DOHH2 (cell line): ENCODE results near the gene UBE2G1.

ENCODE experiments used
- H3F3A ChIP-seq: fragments of 200-600 bp; sonication (generic), shearing (Covaris generic); 2 replicates; pipeline ENCODE4 v1.6.0; 2016; ENCODE audit warnings: antibody characterized with exemption, mild to moderate bottlenecking; ENCODE audit not compliant: control insufficient read depth, insufficient read depth
- H3K27ac ChIP-seq: fragments of 200-600 bp; sonication (generic); 2 replicates; pipeline ENCODE4 v1.5.1; 2014; ENCODE audit warnings: low read depth, mild to moderate bottlenecking, low read length, moderate library complexity
- H3K27me3 ChIP-seq: fragments of 200-600 bp; sonication (generic); 2 replicates; pipeline ENCODE4 v1.6.1; 2014; ENCODE audit warnings: mild to moderate bottlenecking, low read length, mixed read lengths; ENCODE audit not compliant: control insufficient read depth
- H3K36me3 ChIP-seq: fragments of 200-600 bp; sonication (generic); 2 replicates; pipeline ENCODE4 v1.6.1; 2014; ENCODE audit warnings: mild to moderate bottlenecking, low read length, moderate library complexity, mixed read lengths; ENCODE audit not compliant: control insufficient read depth
- H3K4me1 ChIP-seq: fragments of 200-600 bp; sonication (generic); 2 replicates; pipeline ENCODE4 v1.6.1; 2014; ENCODE audit warnings: mild to moderate bottlenecking, low read length, mixed read lengths; ENCODE audit not compliant: control insufficient read depth
- H3K4me2 ChIP-seq: fragments of 200-600 bp; sonication (generic); 2 replicates; pipeline ENCODE4 v1.6.0; 2014; ENCODE audit warnings: mild to moderate bottlenecking, low read length, moderate library complexity
- H3K4me3 ChIP-seq: fragments of 200-600 bp; sonication (generic); 2 replicates; pipeline ENCODE4 v1.5.1; 2014; ENCODE audit warnings: mild to moderate bottlenecking, low read length, mixed read lengths
- H3K79me2 ChIP-seq: fragments of 200-600 bp; sonication (generic); 2 replicates; pipeline ENCODE4 v1.6.1; 2014; ENCODE audit warnings: mild to moderate bottlenecking, low read length, mixed read lengths; ENCODE audit not compliant: control insufficient read depth
- H3K9me2 ChIP-seq: fragments of 200-600 bp; sonication (generic); replicated peaks from 2 replicates; pipeline ENCODE4 v1.6.1; 2014; ENCODE audit warnings: mild to moderate bottlenecking, low read length, mixed read lengths; ENCODE audit not compliant: control insufficient read depth
- H3K9me3 ChIP-seq: fragments of 200-600 bp; sonication (generic); 2 replicates; pipeline ENCODE4 v1.6.1; 2014; ENCODE audit warnings: antibody characterized with exemption, low read length, mixed read lengths; ENCODE audit not compliant: control insufficient read depth, insufficient read depth
- H4K20me1 ChIP-seq: fragments of 200-600 bp; sonication (generic); 2 replicates; pipeline ENCODE4 v1.6.0; 2014; ENCODE audit warnings: low read depth, mild to moderate bottlenecking, antibody characterized with exemption, low read length, moderate library complexity; ENCODE audit not compliant: control insufficient read depth, insufficient read depth
- CTCF ChIP-seq: fragments of 200-600 bp; sonication (generic); IDR thresholded peaks from one replicate; pipeline ENCODE4 v1.5.1; 2014; ENCODE audit warnings: antibody characterized with exemption, mild to moderate bottlenecking, low read depth, low read length; ENCODE audit not compliant: poor library complexity, severe bottlenecking
- EZH2phosphoT487 ChIP-seq: fragments of 200-600 bp; sonication (generic); IDR thresholded peaks from 2 replicates; pipeline ENCODE4 v1.6.1; 2017; ENCODE audit warnings: borderline replicate concordance, mild to moderate bottlenecking, antibody characterized with exemption, low read length, moderate library complexity, mixed read lengths

UBE2G1 gene

GRCh38 chr17:4276514-4276913, 90.0 kb downstream of the UBE2G1 start:
- Histone ChIP-seq H3K9me2 (no peaks in the 10 kb centered on the region), H3F3A (peaks cover 38% of the 10 kb centered on the region), H3K4me1 (no peaks in the 10 kb centered on the region), H4K20me1 (peaks cover 18% of the 10 kb centered on the region; the same call in 1 of the 2 replicates), H3K4me3 (no peak overlapping the region), H3K27ac (no peak overlapping the region), H3K79me2 (peaks cover 76% of the 10 kb centered on the region), H3K9me3 (no peaks in the 10 kb centered on the region), H3K27me3 (no peaks in the 10 kb centered on the region), H3K36me3 (peaks cover 89% of the 10 kb centered on the region), H3K4me2 (no peak overlapping the region)
- no peak for TF ChIP-seq CTCF
- TF ChIP-seq EZH2phosphoT487, result no peak

- Histone ChIP-seq H3K4me2 (no peak overlapping the region), H3K4me1 (no peaks in the 10 kb centered on the region), H3K9me3 (no peaks in the 10 kb centered on the region), H3K4me3 (no peak overlapping the region), H3K27ac (no peak overlapping the region), H3K27me3 (no peaks in the 10 kb centered on the region), H4K20me1 (peaks cover 25% of the 10 kb centered on the region), H3F3A (peaks cover 67% of the 10 kb centered on the region), H3K9me2 (no peaks in the 10 kb centered on the region), H3K79me2 (peaks cover 46% of the 10 kb centered on the region), H3K36me3 (peaks cover 90% of the 10 kb centered on the region)
- no peak for TF ChIP-seq CTCF
- no peak for TF ChIP-seq EZH2phosphoT487
These were observed 93.5 kb downstream of the UBE2G1 start for GRCh38 chr17:4272972-4273368.

GRCh38 chr17:4272213-4272971, 94.1 kb downstream of the UBE2G1 start:
- H3K4me2 ChIP-seq, result no peak overlapping the region
- no peaks in the 10 kb centered on the region for H3K27me3 ChIP-seq
- H3F3A ChIP-seq, result peaks cover 68% of the 10 kb centered on the region
- TF ChIP-seq CTCF (no peak), EZH2phosphoT487 (no peak)
- no peaks in the 10 kb centered on the region for H3K4me1 ChIP-seq
- no peaks in the 10 kb centered on the region for H3K9me2 ChIP-seq
- peaks cover 40% of the 10 kb centered on the region for H3K79me2 ChIP-seq
- H3K9me3 ChIP-seq, result no peaks in the 10 kb centered on the region
- H4K20me1 ChIP-seq, result peaks cover 25% of the 10 kb centered on the region
- H3K36me3 ChIP-seq, result peaks cover 89% of the 10 kb centered on the region
- no peak overlapping the region for H3K4me3 ChIP-seq
- no peak overlapping the region for H3K27ac ChIP-seq
